CD14-positive monocyte (primary cell): ENCODE measurements around the gene LRRC4B. TPM values are rescaled to one million over a fixed set of nuclear protein-coding genes. Genes with fewer than 3 reads are reported as not detected.

Experiments used
- DNase-seq, 3 donors: peaks; one replicate each; pipeline ENCODE4 v3.0.0-alpha.2; 2011 to 2022
- H2AFZ ChIP-seq: 2 replicates; pipeline ENCODE4 v1.6.0; 2012; ENCODE audit warnings: mild to moderate bottlenecking, low read depth, low read length, inconsistent platforms; ENCODE audit not compliant: insufficient read depth, poor library complexity, severe bottlenecking
- H3K27ac ChIP-seq, 2 donors: 1 replicate in 1 of 2; 2 replicates in 1 of 2; pipeline ENCODE4 v1.5.1; 2012 to 2013; ENCODE audit warnings: low read length in 2 of 2, control low read depth in 1 of 2, inconsistent platforms in 1 of 2, low read depth in 1 of 2, mild to moderate bottlenecking in 1 of 2
- H3K27me3 ChIP-seq, 2 donors: one replicate each; pipeline versions ENCODE4 v1.6.0 to v1.6.1; 2011 to 2013; ENCODE audit warnings: low read length in 2 of 2; ENCODE audit not compliant: control insufficient read depth in 2 of 2, insufficient read depth in 2 of 2
- H3K36me3 ChIP-seq, 2 donors: replicated peaks in 1 of 2; 1 replicate in 1 of 2; 2 replicates in 1 of 2; pipeline versions ENCODE4 v1.5.1 to v1.6.1; 2012 to 2013; ENCODE audit warnings: low read length in 2 of 2, control low read depth in 1 of 2, inconsistent platforms in 1 of 2, mild to moderate bottlenecking in 1 of 2; ENCODE audit not compliant: insufficient read depth in 2 of 2, control insufficient read depth in 1 of 2
- H3K4me1 ChIP-seq, 2 donors: 1 replicate in 1 of 2; 2 replicates in 1 of 2; pipeline versions ENCODE4 v1.5.1 to v1.6.1; 2012 to 2013; ENCODE audit warnings: low read length in 2 of 2, control low read depth in 1 of 2, inconsistent platforms in 1 of 2, mild to moderate bottlenecking in 1 of 2, moderate library complexity in 1 of 2; ENCODE audit not compliant: insufficient read depth in 2 of 2, control insufficient read depth in 1 of 2
- H3K4me2 ChIP-seq: replicated peaks from 2 replicates; pipeline ENCODE3; 2012; ENCODE audit warnings: low read length, moderate library complexity, mild to moderate bottlenecking; ENCODE audit not compliant: poor library complexity, severe bottlenecking; ENCODE audit errors: extremely low read depth
- H3K4me3 ChIP-seq, 3 experiments: fragments of 200-600 bp in 1 of 3; sonication (generic) in 1 of 3; replicated peaks in 1 of 3; 1 replicate in 2 of 3; 2 replicates in 1 of 3; pipeline ENCODE4 v1.5.1; 2011 to 2013; ENCODE audit warnings: low read length in 3 of 3, mild to moderate bottlenecking in 3 of 3, control low read depth in 2 of 3, low read depth in 2 of 3, inconsistent platforms in 1 of 3, moderate library complexity in 1 of 3
- H3K79me2 ChIP-seq: 2 replicates; pipeline ENCODE4 v1.6.0; 2012; ENCODE audit warnings: mild to moderate bottlenecking, control low read depth, inconsistent platforms, low read length, moderate library complexity; ENCODE audit not compliant: insufficient read depth
- H3K9ac ChIP-seq: 2 replicates; pipeline ENCODE4 v1.6.0; 2017; ENCODE audit warnings: low read length, mild to moderate bottlenecking; ENCODE audit not compliant: insufficient read depth, poor library complexity, severe bottlenecking
- H3K9me3 ChIP-seq, 2 donors: replicated peaks in 1 of 2; 1 replicate in 1 of 2; 2 replicates in 1 of 2; pipeline versions ENCODE4 v1.5.1 to v1.6.1; 2012 to 2013; ENCODE audit warnings: low read length in 2 of 2, control low read depth in 1 of 2; ENCODE audit not compliant: control insufficient read depth in 1 of 2, insufficient read depth in 1 of 2
- H4K20me1 ChIP-seq: 2 replicates; pipeline ENCODE4 v1.6.0; 2012; ENCODE audit warnings: mild to moderate bottlenecking, low read length, control low read depth, moderate library complexity; ENCODE audit not compliant: insufficient read depth
- H3K27ac Mint-ChIP-seq, 7 donors: one replicate each; pipeline ENCODE4 v1.8.0; 2020; ENCODE audit warnings: mild to moderate bottlenecking in 7 of 7, mixed read lengths in 7 of 7, moderate library complexity in 6 of 7, inconsistent platforms in 2 of 7
- H3K27me3 Mint-ChIP-seq, 3 donors: one replicate each; pipeline ENCODE4 v1.8.0; 2021 to 2022; ENCODE audit warnings: low read depth in 3 of 3, mild to moderate bottlenecking in 3 of 3, mixed read lengths in 3 of 3, moderate library complexity in 3 of 3, inconsistent platforms in 1 of 3
- H3K36me3 Mint-ChIP-seq, 2 donors: one replicate each; pipeline ENCODE4 v1.8.0; 2020; ENCODE audit warnings: mixed read lengths in 2 of 2, inconsistent platforms in 1 of 2, mild to moderate bottlenecking in 1 of 2
- H3K4me1 Mint-ChIP-seq: one replicate; pipeline ENCODE4 v1.8.0; 2020; ENCODE audit warnings: mild to moderate bottlenecking, mixed read lengths
- H3K4me3 Mint-ChIP-seq, 2 donors: one replicate each; pipeline ENCODE4 v1.8.0; 2020; ENCODE audit warnings: mild to moderate bottlenecking in 2 of 2, mixed read lengths in 2 of 2, moderate library complexity in 1 of 2
- H3K9me3 Mint-ChIP-seq, 7 donors: one replicate each; pipeline ENCODE4 v1.8.0; 2020 to 2022; ENCODE audit warnings: mixed read lengths in 7 of 7, mild to moderate bottlenecking in 6 of 7, moderate library complexity in 6 of 7, inconsistent platforms in 2 of 7
- WGBS: methylation state at CpG from one replicate; pipeline ENCODE4 v1.1.5; 2013; ENCODE audit warnings: missing lambda C conversion rate; ENCODE audit not compliant: insufficient coverage; 5-methylcytosine and 5-hydroxymethylcytosine counted together
- intact Hi-C, 2 donors: fragments of 100-400 bp; cut with micrococcal nuclease; formaldehyde crosslinking; loops; one replicate each; pipeline versions ENCODE4 v1.15.0 to v1.15.1; 2023
- polyA plus RNA-seq, 3 donors: library from polyadenylated mRNA; depleted of rRNA in 1 of 3; unstranded in 2 of 3; stranded (reverse) in 1 of 3; fragments of 300-500 nt in 2 of 3; fragments of >200 nt in 1 of 3; fragmentation: Illumina TruSeq in 2 of 3; gene quantifications; 1 replicate in 2 of 3; 2 replicates in 1 of 3; pipeline ENCODE4 v1.2.3, GENCODE V29; 2012 to 2021
- TF ChIP-seq, protein P1 (sequence below): fragments of 200-600 bp; IDR thresholded peaks from one replicate; pipeline ENCODE4 v1.8.0; 2022; ENCODE audit warnings: antibody characterized with exemption, mild to moderate bottlenecking

Gene LRRC4B
- polyA plus RNA-seq, 3 donors: not detected

DNA sequence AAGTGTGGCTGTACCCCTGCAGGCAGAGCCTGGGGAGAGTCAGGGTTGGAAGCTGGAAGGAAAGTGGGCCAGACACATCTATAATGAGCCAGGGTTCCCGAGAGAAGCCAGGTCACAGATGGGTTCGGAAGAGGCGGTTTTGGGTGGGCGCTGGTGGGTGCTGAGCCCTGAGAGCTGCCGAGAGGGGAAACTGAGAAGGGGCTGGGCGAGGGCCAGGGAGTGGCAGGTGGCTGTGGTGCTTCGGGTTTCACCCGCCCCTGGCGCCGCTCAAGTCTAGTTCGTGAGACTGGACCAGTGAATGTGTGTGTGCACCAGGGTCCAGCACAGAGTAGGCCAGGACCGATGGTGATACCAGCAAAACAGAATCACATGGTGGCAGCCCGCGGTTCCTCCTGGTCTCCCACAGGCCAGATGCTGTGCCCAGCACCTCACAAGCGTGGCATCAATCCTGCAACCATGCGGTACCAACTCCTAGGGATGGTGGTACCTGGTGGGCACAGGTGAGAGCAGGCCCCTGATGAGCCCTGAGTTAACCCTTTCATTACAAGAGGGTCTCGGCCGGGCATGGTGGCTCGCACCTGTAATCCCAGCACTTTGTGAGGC is 1.8 kb upstream of the LRRC4B start:
- H3K36me3 Mint-ChIP-seq: no peaks in the 10 kb centered on the region
- 87% methylated on average over 16 of the region's 19 CpGs for WGBS
- Histone ChIP-seq H3K79me2 (no peaks in the 10 kb centered on the region), H3K27ac (no peak overlapping the region), H2AFZ (no peak overlapping the region), H3K4me3 (no peak overlapping the region), H3K4me1 (no peaks in the 10 kb centered on the region), H4K20me1 (no peaks in the 10 kb centered on the region), H3K4me2 (no peak overlapping the region), H3K9me3 (no peaks in the 10 kb centered on the region), H3K36me3 (no peaks in the 10 kb centered on the region), H3K9ac (no peak overlapping the region), H3K27me3 (peaks cover 19 to 40% of the 10 kb centered on the region in 2 donors)
- TF ChIP-seq, protein P1, sequence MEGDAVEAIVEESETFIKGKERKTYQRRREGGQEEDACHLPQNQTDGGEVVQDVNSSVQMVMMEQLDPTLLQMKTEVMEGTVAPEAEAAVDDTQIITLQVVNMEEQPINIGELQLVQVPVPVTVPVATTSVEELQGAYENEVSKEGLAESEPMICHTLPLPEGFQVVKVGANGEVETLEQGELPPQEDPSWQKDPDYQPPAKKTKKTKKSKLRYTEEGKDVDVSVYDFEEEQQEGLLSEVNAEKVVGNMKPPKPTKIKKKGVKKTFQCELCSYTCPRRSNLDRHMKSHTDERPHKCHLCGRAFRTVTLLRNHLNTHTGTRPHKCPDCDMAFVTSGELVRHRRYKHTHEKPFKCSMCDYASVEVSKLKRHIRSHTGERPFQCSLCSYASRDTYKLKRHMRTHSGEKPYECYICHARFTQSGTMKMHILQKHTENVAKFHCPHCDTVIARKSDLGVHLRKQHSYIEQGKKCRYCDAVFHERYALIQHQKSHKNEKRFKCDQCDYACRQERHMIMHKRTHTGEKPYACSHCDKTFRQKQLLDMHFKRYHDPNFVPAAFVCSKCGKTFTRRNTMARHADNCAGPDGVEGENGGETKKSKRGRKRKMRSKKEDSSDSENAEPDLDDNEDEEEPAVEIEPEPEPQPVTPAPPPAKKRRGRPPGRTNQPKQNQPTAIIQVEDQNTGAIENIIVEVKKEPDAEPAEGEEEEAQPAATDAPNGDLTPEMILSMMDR: no peak
- peak overlapping the region in 1 of 2 donors; percentile 16 for H3K4me3 Mint-ChIP-seq
- no peaks in the 10 kb centered on the region for H3K4me1 Mint-ChIP-seq
- peaks cover 44 to 63% (median 48%) of the 10 kb centered on the region in 3 donors for H3K27me3 Mint-ChIP-seq
- no peak overlapping the region for H3K27ac Mint-ChIP-seq
- no peak for DNase-seq
- intact Hi-C loops: no loop called here
- peaks cover 0 to 13% (median 2%) of the 10 kb centered on the region in 7 donors for H3K9me3 Mint-ChIP-seq

DNA sequence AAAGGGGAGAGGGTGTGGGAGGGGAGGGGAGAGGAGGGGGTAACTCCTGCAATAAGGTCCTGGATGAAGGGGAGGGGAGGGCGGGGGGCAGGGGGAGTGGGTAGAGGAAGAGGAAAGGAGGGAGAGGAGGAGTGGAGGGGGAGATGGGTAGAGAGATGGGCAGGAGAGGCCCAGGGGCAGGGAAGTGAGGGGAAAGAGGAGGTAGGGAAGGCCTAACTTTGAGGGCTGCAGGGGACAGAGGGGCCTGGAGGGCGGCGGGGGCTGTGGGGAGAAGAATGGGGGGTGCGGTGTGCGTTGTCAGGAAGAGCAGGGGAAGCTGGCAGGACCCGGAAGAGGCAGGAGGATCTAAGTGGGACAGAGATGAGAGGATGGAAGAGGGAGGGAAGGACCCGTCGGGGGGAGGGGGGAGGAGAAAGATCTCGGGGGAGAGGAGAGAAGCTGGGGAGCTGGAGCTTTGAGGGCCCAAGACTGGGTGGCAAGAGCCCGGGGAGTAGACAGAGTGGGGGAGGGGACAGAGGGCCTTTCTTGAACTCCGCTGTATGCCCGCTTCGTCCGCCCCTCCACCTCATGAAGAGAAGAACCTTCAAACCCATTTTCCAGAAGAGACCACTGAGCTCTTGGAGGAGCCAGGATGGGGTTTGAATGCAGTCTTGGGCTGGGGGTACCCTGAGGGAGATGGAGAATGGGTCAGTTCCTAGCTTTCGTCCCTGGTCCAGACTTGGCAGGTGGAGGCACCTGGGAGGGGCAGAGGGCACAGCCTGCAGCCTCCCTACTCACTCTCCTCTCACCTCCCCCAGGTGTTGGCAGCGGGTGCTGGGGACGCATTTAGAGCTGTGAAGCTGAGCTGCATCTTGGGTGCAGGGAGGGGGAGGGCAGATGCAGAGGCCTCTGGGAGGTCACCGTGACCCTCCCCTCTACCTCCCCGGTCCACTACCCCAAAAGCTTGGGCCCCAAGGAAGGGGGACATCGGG is 778 bp upstream of the LRRC4B start:
- intact Hi-C loops: no loop called here
- Histone ChIP-seq H3K36me3 (no peaks in the 10 kb centered on the region), H3K4me2 (no peak overlapping the region), H3K4me1 (no peaks in the 10 kb centered on the region), H2AFZ (no peak overlapping the region), H3K9ac (no peak overlapping the region), H3K4me3 (no peak overlapping the region), H3K27ac (no peak overlapping the region), H3K9me3 (no peaks in the 10 kb centered on the region), H3K27me3 (peaks cover 19 to 49% of the 10 kb centered on the region in 2 donors), H3K79me2 (no peaks in the 10 kb centered on the region), H4K20me1 (no peaks in the 10 kb centered on the region)
- TF ChIP-seq, protein P1: no peak
- H3K36me3 Mint-ChIP-seq: no peaks in the 10 kb centered on the region
- no peak for DNase-seq
- H3K9me3 Mint-ChIP-seq: peaks cover 0 to 13% (median 2%) of the 10 kb centered on the region in 7 donors
- H3K4me1 Mint-ChIP-seq: no peaks in the 10 kb centered on the region
- H3K4me3 Mint-ChIP-seq: peak overlapping the region in 1 of 2 donors; percentile 55
- H3K27me3 Mint-ChIP-seq: peaks cover 52 to 70% (median 59%) of the 10 kb centered on the region in 3 donors
- no peak overlapping the region for H3K27ac Mint-ChIP-seq
- WGBS: 27% methylated on average over 8 of the region's 20 CpGs
